Neural progenitor cell (in vitro differentiated cells): Measurements from ENCODE around the gene DNAJC5.

Experiments used
- CTCF ChIP-seq: fragments of 200-600 bp; sonication (generic); IDR thresholded peaks from 2 replicates; pipeline ENCODE4 v1.5.1; 2017; ENCODE audit warnings: antibody characterized with exemption, mild to moderate bottlenecking
- EZH2 ChIP-seq: fragments of 200-600 bp; sonication (generic); IDR thresholded peaks from 2 replicates; pipeline ENCODE4 v1.6.1; 2017; ENCODE audit warnings: antibody characterized with exemption, mild to moderate bottlenecking, moderate library complexity

- no peak for TF ChIP-seq CTCF
- TF ChIP-seq EZH2 = no peak
Observed at GRCh38 chr20:63861981-63862901, 32.7 kb upstream of the DNAJC5 start.
